GM23338 (cell line): ENCODE results near the gene CAPS. TPM values are rescaled to one million over a fixed set of nuclear protein-coding genes. Genes with fewer than 3 reads are reported as not detected.

Source experiments
- ATAC-seq: fragments of 200-7000 bp; cut with Tn5 transposase; 3 replicates; pipeline ENCODE4 v1.9.1; 2020
- DNase-seq: peaks from one replicate; pipeline ENCODE4 v3.0.0-alpha.2; 2015; ENCODE audit warnings: low spot score
- H2AFZ ChIP-seq: fragments of 200-600 bp; sonication (generic); 2 replicates; pipeline ENCODE4 v1.8.0; 2016; ENCODE audit warnings: antibody characterized with exemption, mild to moderate bottlenecking, moderate library complexity
- H3F3A ChIP-seq: fragments of 200-600 bp; sonication (generic); replicated peaks from 2 replicates; pipeline ENCODE4 v1.8.0; 2017; ENCODE audit warnings: antibody characterized with exemption, mixed run types, low read depth
- H3K27ac ChIP-seq: fragments of 200-600 bp; sonication (generic); 2 replicates; pipeline ENCODE4 v1.6.1; 2016; ENCODE audit warnings: low read depth
- H3K27me3 ChIP-seq: fragments of 200-600 bp; sonication (generic); 2 replicates; pipeline ENCODE4 v1.8.0; 2016; ENCODE audit warnings: mild to moderate bottlenecking, mixed run types, moderate library complexity; ENCODE audit not compliant: insufficient read depth
- H3K36me3 ChIP-seq: fragments of 200-600 bp; sonication (generic); 2 replicates; pipeline ENCODE4 v1.8.0; 2016; ENCODE audit warnings: mild to moderate bottlenecking; ENCODE audit not compliant: insufficient read depth
- H3K4me1 ChIP-seq: fragments of 200-600 bp; sonication (generic); 2 replicates; pipeline ENCODE4 v1.8.0; 2016; ENCODE audit warnings: mild to moderate bottlenecking, moderate library complexity; ENCODE audit not compliant: insufficient read depth
- H3K4me2 ChIP-seq: fragments of 200-600 bp; sonication (generic); 2 replicates; pipeline ENCODE4 v1.7.1; 2017; ENCODE audit warnings: mixed run types
- H3K4me3 ChIP-seq: fragments of 200-600 bp; sonication (generic); 2 replicates; pipeline ENCODE4 v1.6.1; 2016; ENCODE audit warnings: mixed run types
- H3K79me2 ChIP-seq: fragments of 200-600 bp; sonication (generic); replicated peaks from 2 replicates; pipeline ENCODE4 v1.8.0; 2017; ENCODE audit warnings: mild to moderate bottlenecking; ENCODE audit not compliant: insufficient read depth
- H3K9me2 ChIP-seq: fragments of 200-600 bp; sonication (generic); 2 replicates; pipeline ENCODE4 v1.8.0; 2017; ENCODE audit not compliant: insufficient read depth
- H4K20me1 ChIP-seq: fragments of 200-600 bp; sonication (generic); replicated peaks from 2 replicates; pipeline ENCODE4 v1.8.0; 2017; ENCODE audit warnings: mild to moderate bottlenecking; ENCODE audit not compliant: insufficient read depth
- H3K27ac Mint-ChIP-seq: 2 replicates; pipeline ENCODE4 v1.8.0; 2020; ENCODE audit warnings: inconsistent platforms, mild to moderate bottlenecking, moderate library complexity, mixed read lengths
- H3K27me3 Mint-ChIP-seq: 3 replicates; pipeline ENCODE4 v1.8.0; 2022; ENCODE audit warnings: low read depth, mild to moderate bottlenecking, moderate library complexity, mixed read lengths, inconsistent platforms; ENCODE audit not compliant: insufficient read depth, poor library complexity
- H3K36me3 Mint-ChIP-seq: 3 replicates; pipeline ENCODE4 v1.8.0; 2021; ENCODE audit warnings: low read depth, mild to moderate bottlenecking, inconsistent platforms, moderate library complexity, mixed read lengths
- H3K4me1 Mint-ChIP-seq: 3 replicates; pipeline ENCODE4 v1.8.0; 2020; ENCODE audit warnings: mild to moderate bottlenecking, inconsistent platforms, mixed read lengths
- H3K4me3 Mint-ChIP-seq: 3 replicates; pipeline ENCODE4 v1.8.0; 2021; ENCODE audit warnings: moderate library complexity, mild to moderate bottlenecking, inconsistent platforms, mixed read lengths
- H3K9me3 Mint-ChIP-seq: 3 replicates; pipeline ENCODE4 v1.8.0; 2020; ENCODE audit warnings: moderate library complexity, mild to moderate bottlenecking, inconsistent platforms, mixed read lengths
- CREB1 ChIP-seq: fragments of 250-450 bp; sonication (Bioruptor Pico); IDR thresholded peaks from 2 replicates; pipeline ENCODE4 v1.5.0; 2020; ENCODE audit warnings: low read depth, mild to moderate bottlenecking, moderate library complexity
- EZH2 ChIP-seq: fragments of 200-600 bp; sonication (generic); IDR thresholded peaks from one replicate; pipeline ENCODE4 v1.8.0; 2017; ENCODE audit warnings: antibody characterized with exemption, mild to moderate bottlenecking, low read depth; ENCODE audit not compliant: unreplicated experiment
- EZH2phosphoT487 ChIP-seq: fragments of 200-600 bp; sonication (generic); IDR thresholded peaks from one replicate; pipeline ENCODE4 v1.8.1; 2018; ENCODE audit warnings: antibody characterized with exemption; ENCODE audit not compliant: unreplicated experiment
- JUNB ChIP-seq: IDR thresholded peaks from one replicate; pipeline ENCODE4 v1.6.1; 2016; ENCODE audit warnings: antibody characterized with exemption; ENCODE audit not compliant: unreplicated experiment
- NANOG ChIP-seq: IDR thresholded peaks from 2 replicates; pipeline ENCODE4 v1.6.1; 2016; ENCODE audit warnings: antibody characterized with exemption, borderline replicate concordance
- POLR2AphosphoS5 ChIP-seq: IDR thresholded peaks from 2 replicates; pipeline ENCODE4 v1.6.1; 2016; ENCODE audit warnings: antibody characterized with exemption, low read depth
- STAT1 ChIP-seq: IDR thresholded peaks from one replicate; pipeline ENCODE4 v1.6.1; 2016; ENCODE audit warnings: antibody characterized with exemption; ENCODE audit not compliant: unreplicated experiment
- ZNF114 ChIP-seq: fragments of 250-450 bp; sonication (Bioruptor Pico); IDR thresholded peaks from 2 replicates; pipeline ENCODE4 v1.5.0; 2020; ENCODE audit warnings: mild to moderate bottlenecking, moderate library complexity
- ZNF331 ChIP-seq: fragments of 250-450 bp; sonication (Bioruptor Pico); IDR thresholded peaks from 2 replicates; pipeline ENCODE4 v1.5.0; 2020; ENCODE audit warnings: low read depth, mild to moderate bottlenecking, moderate library complexity
- polyA plus RNA-seq: library from polyadenylated mRNA; unstranded; fragments of >200 nt; fragmentation: Nextera tagmentation; extraction: Ambion mirVana; gene quantifications from 2 replicates; pipeline ENCODE4 v1.2.1, GENCODE V29; 2016
- total RNA-seq: library from RNA; depleted of rRNA; stranded (reverse); fragments of >200 nt; shearing (Covaris generic); gene quantifications from 2 replicates; pipeline ENCODE4 v1.2.3, GENCODE V29; 2014
- TF ChIP-seq, protein P1 (sequence below): IDR thresholded peaks from 2 replicates; pipeline ENCODE4 v1.6.1; 2016; ENCODE audit warnings: antibody characterized with exemption
- TF ChIP-seq, protein P2 (sequence below), 2 experiments: fragments of 200-600 bp in 1 of 2; sonication (generic) in 1 of 2; conservative IDR thresholded peaks; 2 replicates each; pipeline versions ENCODE4 v1.5.1 to v1.6.1; 2016 to 2017; ENCODE audit warnings: antibody characterized with exemption in 2 of 2, low read depth in 2 of 2, mild to moderate bottlenecking in 2 of 2, moderate library complexity in 1 of 2
- TF ChIP-seq, protein P3 (sequence below): IDR thresholded peaks from one replicate; pipeline ENCODE4 v1.6.1; 2018; ENCODE audit warnings: antibody characterized with exemption; ENCODE audit not compliant: unreplicated experiment
- TF ChIP-seq, protein P4 (sequence below): fragments of 250-450 bp; sonication (Bioruptor Pico); IDR thresholded peaks from 2 replicates; pipeline ENCODE4 v1.5.0; 2020; ENCODE audit warnings: mild to moderate bottlenecking, moderate library complexity

CAPS gene
- total and polyA plus RNA-seq, 2 experiments from 2014 or later: 1.5 to 3.2 TPM

DNA sequence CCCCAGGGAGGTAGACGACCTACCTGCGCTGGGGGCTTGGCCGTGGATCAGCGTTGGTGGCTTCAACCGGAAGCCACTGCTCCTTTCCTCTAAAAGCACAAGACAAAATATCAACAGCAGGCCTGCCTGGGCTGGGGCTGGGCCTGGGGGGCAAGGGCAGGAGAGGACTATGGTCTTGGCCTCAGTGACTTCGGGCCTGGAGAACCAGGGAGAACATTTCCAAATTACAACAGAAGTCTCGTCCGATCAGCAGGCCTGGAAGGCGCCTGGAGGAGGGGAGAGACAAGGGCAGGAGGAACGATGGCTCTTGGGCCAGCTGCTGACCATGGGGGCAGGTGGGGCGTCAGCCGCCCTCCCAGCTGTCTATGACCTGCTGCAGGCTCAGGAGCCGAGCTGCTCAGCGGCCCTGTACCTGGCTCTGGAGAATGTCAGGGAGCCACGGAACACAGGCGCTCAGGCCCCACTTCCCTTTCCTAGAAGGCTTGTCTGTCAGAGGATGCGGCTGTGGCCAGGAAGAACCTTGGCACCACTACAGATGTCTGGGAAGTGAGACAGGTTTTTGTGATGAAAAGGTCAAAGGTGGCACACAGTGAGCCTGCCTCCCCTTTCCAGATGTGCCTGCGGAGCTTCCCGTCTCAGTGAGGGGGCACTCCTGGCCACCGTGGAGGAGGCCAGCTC, 19.5 kb downstream of the CAPS start:
- H3K9me3 Mint-ChIP-seq: no peaks in the 10 kb centered on the region
- TF ChIP-seq, protein P1, sequence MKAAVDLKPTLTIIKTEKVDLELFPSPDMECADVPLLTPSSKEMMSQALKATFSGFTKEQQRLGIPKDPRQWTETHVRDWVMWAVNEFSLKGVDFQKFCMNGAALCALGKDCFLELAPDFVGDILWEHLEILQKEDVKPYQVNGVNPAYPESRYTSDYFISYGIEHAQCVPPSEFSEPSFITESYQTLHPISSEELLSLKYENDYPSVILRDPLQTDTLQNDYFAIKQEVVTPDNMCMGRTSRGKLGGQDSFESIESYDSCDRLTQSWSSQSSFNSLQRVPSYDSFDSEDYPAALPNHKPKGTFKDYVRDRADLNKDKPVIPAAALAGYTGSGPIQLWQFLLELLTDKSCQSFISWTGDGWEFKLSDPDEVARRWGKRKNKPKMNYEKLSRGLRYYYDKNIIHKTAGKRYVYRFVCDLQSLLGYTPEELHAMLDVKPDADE: no peak
- TF ChIP-seq, protein P2, sequence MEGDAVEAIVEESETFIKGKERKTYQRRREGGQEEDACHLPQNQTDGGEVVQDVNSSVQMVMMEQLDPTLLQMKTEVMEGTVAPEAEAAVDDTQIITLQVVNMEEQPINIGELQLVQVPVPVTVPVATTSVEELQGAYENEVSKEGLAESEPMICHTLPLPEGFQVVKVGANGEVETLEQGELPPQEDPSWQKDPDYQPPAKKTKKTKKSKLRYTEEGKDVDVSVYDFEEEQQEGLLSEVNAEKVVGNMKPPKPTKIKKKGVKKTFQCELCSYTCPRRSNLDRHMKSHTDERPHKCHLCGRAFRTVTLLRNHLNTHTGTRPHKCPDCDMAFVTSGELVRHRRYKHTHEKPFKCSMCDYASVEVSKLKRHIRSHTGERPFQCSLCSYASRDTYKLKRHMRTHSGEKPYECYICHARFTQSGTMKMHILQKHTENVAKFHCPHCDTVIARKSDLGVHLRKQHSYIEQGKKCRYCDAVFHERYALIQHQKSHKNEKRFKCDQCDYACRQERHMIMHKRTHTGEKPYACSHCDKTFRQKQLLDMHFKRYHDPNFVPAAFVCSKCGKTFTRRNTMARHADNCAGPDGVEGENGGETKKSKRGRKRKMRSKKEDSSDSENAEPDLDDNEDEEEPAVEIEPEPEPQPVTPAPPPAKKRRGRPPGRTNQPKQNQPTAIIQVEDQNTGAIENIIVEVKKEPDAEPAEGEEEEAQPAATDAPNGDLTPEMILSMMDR (conservative IDR thresholded peaks at IDR 0.05; ENCODE audit: low read depth in 2 of 2): no peak
- no peak for TF ChIP-seq JUNB
- no peak for TF ChIP-seq EZH2phosphoT487
- TF ChIP-seq CREB1 (CRISPR knock-in tag): no peak
- TF ChIP-seq STAT1: no peak
- TF ChIP-seq, protein P3, sequence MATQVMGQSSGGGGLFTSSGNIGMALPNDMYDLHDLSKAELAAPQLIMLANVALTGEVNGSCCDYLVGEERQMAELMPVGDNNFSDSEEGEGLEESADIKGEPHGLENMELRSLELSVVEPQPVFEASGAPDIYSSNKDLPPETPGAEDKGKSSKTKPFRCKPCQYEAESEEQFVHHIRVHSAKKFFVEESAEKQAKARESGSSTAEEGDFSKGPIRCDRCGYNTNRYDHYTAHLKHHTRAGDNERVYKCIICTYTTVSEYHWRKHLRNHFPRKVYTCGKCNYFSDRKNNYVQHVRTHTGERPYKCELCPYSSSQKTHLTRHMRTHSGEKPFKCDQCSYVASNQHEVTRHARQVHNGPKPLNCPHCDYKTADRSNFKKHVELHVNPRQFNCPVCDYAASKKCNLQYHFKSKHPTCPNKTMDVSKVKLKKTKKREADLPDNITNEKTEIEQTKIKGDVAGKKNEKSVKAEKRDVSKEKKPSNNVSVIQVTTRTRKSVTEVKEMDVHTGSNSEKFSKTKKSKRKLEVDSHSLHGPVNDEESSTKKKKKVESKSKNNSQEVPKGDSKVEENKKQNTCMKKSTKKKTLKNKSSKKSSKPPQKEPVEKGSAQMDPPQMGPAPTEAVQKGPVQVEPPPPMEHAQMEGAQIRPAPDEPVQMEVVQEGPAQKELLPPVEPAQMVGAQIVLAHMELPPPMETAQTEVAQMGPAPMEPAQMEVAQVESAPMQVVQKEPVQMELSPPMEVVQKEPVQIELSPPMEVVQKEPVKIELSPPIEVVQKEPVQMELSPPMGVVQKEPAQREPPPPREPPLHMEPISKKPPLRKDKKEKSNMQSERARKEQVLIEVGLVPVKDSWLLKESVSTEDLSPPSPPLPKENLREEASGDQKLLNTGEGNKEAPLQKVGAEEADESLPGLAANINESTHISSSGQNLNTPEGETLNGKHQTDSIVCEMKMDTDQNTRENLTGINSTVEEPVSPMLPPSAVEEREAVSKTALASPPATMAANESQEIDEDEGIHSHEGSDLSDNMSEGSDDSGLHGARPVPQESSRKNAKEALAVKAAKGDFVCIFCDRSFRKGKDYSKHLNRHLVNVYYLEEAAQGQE: no peak
- TF ChIP-seq EZH2: no peak
- TF ChIP-seq ZNF114 (CRISPR knock-in tag): no peak
- TF ChIP-seq ZNF331 (CRISPR knock-in tag): no peak
- TF ChIP-seq NANOG: no peak
- no peak for TF ChIP-seq POLR2AphosphoS5
- TF ChIP-seq, protein P4, sequence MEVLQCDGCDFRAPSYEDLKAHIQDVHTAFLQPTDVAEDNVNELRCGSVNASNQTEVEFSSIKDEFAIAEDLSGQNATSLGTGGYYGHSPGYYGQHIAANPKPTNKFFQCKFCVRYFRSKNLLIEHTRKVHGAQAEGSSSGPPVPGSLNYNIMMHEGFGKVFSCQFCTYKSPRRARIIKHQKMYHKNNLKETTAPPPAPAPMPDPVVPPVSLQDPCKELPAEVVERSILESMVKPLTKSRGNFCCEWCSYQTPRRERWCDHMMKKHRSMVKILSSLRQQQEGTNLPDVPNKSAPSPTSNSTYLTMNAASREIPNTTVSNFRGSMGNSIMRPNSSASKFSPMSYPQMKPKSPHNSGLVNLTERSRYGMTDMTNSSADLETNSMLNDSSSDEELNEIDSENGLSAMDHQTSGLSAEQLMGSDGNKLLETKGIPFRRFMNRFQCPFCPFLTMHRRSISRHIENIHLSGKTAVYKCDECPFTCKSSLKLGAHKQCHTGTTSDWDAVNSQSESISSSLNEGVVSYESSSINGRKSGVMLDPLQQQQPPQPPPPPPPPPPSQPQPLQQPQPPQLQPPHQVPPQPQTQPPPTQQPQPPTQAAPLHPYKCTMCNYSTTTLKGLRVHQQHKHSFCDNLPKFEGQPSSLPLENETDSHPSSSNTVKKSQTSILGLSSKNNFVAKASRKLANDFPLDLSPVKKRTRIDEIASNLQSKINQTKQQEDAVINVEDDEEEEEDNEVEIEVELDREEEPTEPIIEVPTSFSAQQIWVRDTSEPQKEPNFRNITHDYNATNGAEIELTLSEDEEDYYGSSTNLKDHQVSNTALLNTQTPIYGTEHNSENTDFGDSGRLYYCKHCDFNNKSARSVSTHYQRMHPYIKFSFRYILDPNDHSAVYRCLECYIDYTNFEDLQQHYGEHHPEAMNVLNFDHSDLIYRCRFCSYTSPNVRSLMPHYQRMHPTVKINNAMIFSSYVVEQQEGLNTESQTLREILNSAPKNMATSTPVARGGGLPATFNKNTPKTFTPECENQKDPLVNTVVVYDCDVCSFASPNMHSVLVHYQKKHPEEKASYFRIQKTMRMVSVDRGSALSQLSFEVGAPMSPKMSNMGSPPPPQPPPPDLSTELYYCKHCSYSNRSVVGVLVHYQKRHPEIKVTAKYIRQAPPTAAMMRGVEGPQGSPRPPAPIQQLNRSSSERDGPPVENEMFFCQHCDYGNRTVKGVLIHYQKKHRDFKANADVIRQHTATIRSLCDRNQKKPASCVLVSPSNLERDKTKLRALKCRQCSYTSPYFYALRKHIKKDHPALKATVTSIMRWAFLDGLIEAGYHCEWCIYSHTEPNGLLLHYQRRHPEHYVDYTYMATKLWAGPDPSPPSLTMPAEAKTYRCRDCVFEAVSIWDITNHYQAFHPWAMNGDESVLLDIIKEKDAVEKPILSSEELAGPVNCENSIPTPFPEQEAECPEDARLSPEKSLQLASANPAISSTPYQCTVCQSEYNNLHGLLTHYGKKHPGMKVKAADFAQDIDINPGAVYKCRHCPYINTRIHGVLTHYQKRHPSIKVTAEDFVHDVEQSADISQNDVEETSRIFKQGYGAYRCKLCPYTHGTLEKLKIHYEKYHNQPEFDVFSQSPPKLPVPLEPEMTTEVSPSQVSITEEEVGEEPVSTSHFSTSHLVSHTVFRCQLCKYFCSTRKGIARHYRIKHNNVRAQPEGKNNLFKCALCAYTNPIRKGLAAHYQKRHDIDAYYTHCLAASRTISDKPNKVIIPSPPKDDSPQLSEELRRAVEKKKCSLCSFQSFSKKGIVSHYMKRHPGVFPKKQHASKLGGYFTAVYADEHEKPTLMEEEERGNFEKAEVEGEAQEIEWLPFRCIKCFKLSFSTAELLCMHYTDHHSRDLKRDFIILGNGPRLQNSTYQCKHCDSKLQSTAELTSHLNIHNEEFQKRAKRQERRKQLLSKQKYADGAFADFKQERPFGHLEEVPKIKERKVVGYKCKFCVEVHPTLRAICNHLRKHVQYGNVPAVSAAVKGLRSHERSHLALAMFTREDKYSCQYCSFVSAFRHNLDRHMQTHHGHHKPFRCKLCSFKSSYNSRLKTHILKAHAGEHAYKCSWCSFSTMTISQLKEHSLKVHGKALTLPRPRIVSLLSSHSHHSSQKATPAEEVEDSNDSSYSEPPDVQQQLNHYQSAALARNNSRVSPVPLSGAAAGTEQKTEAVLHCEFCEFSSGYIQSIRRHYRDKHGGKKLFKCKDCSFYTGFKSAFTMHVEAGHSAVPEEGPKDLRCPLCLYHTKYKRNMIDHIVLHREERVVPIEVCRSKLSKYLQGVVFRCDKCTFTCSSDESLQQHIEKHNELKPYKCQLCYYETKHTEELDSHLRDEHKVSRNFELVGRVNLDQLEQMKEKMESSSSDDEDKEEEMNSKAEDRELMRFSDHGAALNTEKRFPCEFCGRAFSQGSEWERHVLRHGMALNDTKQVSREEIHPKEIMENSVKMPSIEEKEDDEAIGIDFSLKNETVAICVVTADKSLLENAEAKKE (CRISPR knock-in tag): no peak
- Histone ChIP-seq H3K27me3 (no peaks in the 10 kb centered on the region), H3K79me2 (peaks cover 24% of the 10 kb centered on the region), H3K4me1 (no peaks in the 10 kb centered on the region), H4K20me1 (peaks cover 19% of the 10 kb centered on the region; the same call in 1 of the 2 replicates), H3K27ac (no peak overlapping the region), H3K4me2 (no peak overlapping the region), H2AFZ (no peak overlapping the region), H3K9me2 (no peaks in the 10 kb centered on the region), H3K4me3 (no peak overlapping the region), H3K36me3 (peaks cover 4% of the 10 kb centered on the region; the same call in 1 of the 2 replicates), H3F3A (0 out of 2 replicates have a peak, but pooled peaks cover 3% of the 10 kb centered on the region)
- peaks cover 9% of the 10 kb centered on the region for H3K27me3 Mint-ChIP-seq
- no peak for DNase-seq
- H3K36me3 Mint-ChIP-seq: peaks cover 50% of the 10 kb centered on the region
- no peak overlapping the region for H3K4me3 Mint-ChIP-seq
- no peak overlapping the region for H3K27ac Mint-ChIP-seq
- no peak for ATAC-seq
- H3K4me1 Mint-ChIP-seq: no peaks in the 10 kb centered on the region
